GM10248 (cell line): ENCODE measurements around the gene ACBD6.

ENCODE experiments used
- CTCF ChIA-PET: fragments of 300-600 bp; sonication (Branson Sonifier 250); formaldehyde crosslinking; extraction: SDS; loops from one replicate; lab custom pipeline; 2021; ENCODE audit warnings: antibody characterized with exemption; lab: Yijun Ruan, JAX
- POLR2A ChIA-PET: fragments of 350-650 bp; sonication (Branson Sonifier 250); formaldehyde crosslinking; extraction: SDS; loops from one replicate; lab custom pipeline; 2020; ENCODE audit warnings: antibody characterized with exemption; lab: Yijun Ruan, JAX
- DNase-seq: peaks from one replicate; pipeline ENCODE4 v3.0.0; 2012; ENCODE audit errors: extremely low spot score
- TF ChIP-seq, protein P1 (sequence below): IDR thresholded peaks from 2 replicates; pipeline ENCODE4 v1.5.1; 2012; ENCODE audit warnings: mild to moderate bottlenecking, low read depth; ENCODE audit errors: extremely low read depth, missing control alignments, control extremely low read depth

The ACBD6 gene

DNA sequence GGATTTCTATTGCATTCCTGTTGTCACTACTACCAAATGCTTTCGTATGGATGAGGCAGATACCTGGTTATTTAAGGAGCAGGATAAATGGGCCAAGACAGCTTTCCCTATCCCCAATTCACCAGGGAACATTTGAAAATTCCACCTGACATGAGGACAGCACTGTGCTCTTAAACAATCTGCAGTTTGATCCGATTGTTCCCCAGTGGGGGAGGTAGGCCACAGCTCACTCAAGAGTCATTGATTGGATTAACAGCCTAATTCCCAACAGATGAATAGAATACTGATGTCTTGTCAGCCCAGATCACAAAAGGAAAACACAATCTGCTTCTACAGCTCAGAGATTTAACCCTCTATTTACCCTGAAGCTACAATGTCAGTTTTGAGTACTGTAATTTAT is 148.4 kb downstream of the ACBD6 start:
- CTCF ChIA-PET = interaction anchor here (0.9 to 2.0 kb wide), 4 partner anchors 8 to 125 kb away, joined by 3 to 6 read pairs (median 4); no protein-coding TSS in a partner anchor

DNA sequence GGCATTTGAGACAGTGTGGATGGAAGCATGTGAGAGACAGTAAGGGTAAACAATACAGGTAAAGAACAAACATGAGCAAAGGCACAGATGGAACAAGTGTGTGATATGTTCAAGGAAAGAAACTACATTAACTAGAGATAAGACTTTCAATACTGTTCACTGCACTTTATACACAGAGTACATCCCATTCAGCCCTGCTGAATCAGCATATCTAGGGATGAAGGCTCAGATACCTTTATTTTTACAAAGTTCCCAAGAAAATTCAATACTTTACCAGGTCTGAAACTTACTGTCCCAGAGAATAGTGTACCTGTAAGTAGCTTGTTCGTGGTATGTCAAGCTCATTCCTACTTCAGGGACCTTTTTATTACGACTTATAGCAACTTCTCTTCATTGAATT is 149.8 kb downstream of the ACBD6 start:
- TF ChIP-seq, protein P1, sequence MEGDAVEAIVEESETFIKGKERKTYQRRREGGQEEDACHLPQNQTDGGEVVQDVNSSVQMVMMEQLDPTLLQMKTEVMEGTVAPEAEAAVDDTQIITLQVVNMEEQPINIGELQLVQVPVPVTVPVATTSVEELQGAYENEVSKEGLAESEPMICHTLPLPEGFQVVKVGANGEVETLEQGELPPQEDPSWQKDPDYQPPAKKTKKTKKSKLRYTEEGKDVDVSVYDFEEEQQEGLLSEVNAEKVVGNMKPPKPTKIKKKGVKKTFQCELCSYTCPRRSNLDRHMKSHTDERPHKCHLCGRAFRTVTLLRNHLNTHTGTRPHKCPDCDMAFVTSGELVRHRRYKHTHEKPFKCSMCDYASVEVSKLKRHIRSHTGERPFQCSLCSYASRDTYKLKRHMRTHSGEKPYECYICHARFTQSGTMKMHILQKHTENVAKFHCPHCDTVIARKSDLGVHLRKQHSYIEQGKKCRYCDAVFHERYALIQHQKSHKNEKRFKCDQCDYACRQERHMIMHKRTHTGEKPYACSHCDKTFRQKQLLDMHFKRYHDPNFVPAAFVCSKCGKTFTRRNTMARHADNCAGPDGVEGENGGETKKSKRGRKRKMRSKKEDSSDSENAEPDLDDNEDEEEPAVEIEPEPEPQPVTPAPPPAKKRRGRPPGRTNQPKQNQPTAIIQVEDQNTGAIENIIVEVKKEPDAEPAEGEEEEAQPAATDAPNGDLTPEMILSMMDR = no peak
- DNase-seq = no peak

More for the DNA sequence above, 148.4 kb downstream of the ACBD6 start:
- TF ChIP-seq, protein P1 = no peak
- POLR2A ChIA-PET = no interaction called here
- no peak for DNase-seq

DNA sequence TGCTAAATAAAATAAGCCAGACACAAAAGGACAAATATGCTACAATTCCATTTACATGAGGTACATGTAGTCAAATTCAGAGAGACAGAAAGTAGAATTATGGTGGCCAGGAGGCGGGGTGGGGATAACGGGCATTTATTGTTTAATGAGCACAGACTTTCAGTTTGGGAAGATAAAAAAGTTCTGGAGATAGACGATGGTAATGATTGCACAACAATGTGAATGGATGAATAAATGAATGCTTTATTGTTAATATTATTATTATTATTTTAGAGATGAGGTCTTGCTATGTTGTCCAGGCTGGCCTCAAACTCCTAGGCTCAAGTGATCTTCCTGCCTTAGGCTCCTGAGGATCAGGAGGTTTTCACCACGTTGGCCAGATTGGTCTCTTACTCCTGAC is 150.4 kb downstream of the ACBD6 start:
- TF ChIP-seq, protein P1 = no peak
- CTCF ChIA-PET = no interaction called here
- POLR2A ChIA-PET = no interaction called here
- no peak for DNase-seq

More for the DNA sequence above, 149.8 kb downstream of the ACBD6 start:
- ChIA-PET CTCF (no interaction called here), POLR2A (no interaction called here)

DNA sequence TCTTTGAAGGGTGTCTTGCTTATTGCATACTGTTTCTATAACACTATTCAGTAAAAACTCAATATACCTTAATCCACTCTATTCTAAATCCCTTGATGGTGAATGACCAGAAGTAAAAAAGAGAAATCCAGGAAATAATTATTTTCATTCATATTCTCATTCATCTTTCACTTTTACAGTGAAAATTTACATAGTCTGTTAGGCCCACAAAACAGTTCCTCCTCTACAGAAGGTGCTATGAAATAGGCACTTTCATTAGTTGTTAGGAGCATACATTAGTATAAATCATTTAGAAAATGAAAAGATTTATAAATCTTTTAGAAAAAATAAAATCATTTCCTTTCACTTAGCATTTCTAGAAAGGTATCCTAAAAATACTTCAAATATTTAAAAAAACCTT is 157.2 kb downstream of the ACBD6 start:
- ChIA-PET CTCF (interaction anchor here (2.0 kb wide), 1 partner anchor 12 kb away, joined by 9 read pairs; no protein-coding TSS in a partner anchor), POLR2A (no interaction called here)
- TF ChIP-seq, protein P1 = no peak
- DNase-seq = no peak

DNA sequence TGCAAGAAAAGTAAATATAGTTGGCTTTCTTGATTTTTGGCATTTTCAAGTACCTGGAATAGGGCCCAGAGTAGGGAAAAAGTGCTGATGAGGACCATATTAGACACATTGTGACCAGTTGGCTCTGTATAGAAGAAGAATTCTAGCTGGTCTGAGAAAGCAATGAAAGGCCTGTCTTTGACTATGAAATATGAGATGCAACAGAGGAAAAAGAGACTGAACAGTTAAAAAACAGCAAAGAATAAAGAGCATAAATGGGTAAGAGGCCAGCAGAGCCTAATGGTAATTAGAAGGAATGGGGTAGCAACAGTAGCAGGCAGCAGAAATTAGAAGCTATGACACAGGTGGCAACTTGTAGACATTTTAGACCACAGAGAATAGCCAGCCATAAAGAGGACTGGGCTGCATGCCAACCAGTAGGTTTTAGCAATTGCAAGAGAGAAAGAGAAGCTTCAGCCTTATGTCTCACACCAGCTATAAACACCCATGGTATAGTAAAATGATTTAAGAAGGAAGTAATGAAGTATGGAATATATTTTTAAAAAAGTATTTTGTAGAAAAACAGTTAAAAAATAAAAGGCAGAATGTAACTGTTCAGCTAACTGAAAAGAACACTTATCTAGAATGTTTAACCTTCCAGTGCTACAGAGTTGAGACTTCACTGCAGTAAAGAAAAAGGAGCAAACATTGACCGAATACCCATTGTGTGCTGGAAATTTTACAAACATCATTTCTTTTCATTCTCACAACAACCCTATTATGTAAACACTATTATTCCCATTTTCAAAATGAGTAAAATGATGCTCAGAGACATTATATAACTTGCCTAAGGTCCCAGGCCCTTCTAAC is 158.2 kb downstream of the ACBD6 start:
- CTCF ChIA-PET = interaction anchor here (0.9 to 1.0 kb wide), 2 partner anchors 12 to 13 kb away, joined by 4 read pairs; no protein-coding TSS in a partner anchor
- POLR2A ChIA-PET = no interaction called here
- DNase-seq = no peak

DNA sequence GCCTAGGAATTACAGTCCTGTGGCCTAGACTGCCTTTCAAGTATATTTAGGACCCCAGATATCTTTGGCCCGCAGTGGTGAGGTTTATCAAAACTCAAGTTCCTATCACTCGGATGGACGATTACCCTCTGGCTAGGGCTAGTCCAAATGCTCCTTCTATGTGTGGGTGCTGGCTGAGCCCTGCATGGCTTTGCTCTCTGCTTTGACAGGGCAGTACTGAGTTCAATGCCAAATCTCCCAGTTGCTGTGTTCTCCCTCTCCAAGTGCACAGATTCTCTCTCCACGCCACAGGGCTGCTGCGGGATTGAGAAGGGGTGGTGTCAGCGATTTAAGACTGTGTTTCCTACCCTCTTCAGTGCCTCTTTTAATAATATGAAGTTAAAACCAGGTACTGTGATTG is 175.3 kb downstream of the ACBD6 start:
- DNase-seq = no peak
- ChIA-PET CTCF (no interaction called here), POLR2A (no interaction called here)
- TF ChIP-seq, protein P1 = no peak

More for the DNA sequence above, 158.2 kb downstream of the ACBD6 start:
- TF ChIP-seq, protein P1 = no peak
